GM18909 (cell line): Measurements from ENCODE around the gene ABCA8.

Source experiments
- ATAC-seq: cut with Tn5 transposase; IDR thresholded peaks from one replicate; pipeline ENCODE4 v1.9.1; 2021; ENCODE audit warnings: mild to moderate bottlenecking; ENCODE audit not compliant: unreplicated experiment, poor library complexity

The ABCA8 gene

GRCh38 chr17:68943123-68943811 is 11.9 kb downstream of the ABCA8 start:
- no peak for ATAC-seq

GRCh38 chr17:68942389-68942788 is 12.8 kb downstream of the ABCA8 start:
- no peak for ATAC-seq

GRCh38 chr17:68941761-68942160 is 13.4 kb downstream of the ABCA8 start:
- ATAC-seq: no peak

GRCh38 chr17:68939195-68939594 is 16.0 kb downstream of the ABCA8 start:
- ATAC-seq: no peak

GRCh38 chr17:68937890-68938514 is 17.2 kb downstream of the ABCA8 start:
- ATAC-seq: no peak

DNA sequence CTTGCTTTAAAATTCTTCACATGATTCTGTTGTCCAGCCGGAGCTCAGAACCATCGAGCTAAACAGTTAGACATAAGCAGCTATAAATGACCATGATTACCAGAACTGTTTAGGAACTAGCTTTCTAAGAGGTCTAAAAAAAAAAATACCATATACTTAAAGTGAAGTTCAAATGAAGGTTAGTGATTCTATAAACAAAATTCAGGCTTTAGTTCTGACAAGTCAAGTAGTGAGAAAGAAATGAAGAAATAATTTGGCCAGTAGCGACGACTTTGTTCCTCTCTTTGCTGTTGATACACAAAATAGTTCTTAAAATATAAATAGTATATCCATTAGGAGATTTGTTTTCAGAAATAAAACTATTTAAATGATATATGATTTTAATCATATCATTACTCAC is 27.7 kb downstream of the ABCA8 start:
- no peak for ATAC-seq

DNA sequence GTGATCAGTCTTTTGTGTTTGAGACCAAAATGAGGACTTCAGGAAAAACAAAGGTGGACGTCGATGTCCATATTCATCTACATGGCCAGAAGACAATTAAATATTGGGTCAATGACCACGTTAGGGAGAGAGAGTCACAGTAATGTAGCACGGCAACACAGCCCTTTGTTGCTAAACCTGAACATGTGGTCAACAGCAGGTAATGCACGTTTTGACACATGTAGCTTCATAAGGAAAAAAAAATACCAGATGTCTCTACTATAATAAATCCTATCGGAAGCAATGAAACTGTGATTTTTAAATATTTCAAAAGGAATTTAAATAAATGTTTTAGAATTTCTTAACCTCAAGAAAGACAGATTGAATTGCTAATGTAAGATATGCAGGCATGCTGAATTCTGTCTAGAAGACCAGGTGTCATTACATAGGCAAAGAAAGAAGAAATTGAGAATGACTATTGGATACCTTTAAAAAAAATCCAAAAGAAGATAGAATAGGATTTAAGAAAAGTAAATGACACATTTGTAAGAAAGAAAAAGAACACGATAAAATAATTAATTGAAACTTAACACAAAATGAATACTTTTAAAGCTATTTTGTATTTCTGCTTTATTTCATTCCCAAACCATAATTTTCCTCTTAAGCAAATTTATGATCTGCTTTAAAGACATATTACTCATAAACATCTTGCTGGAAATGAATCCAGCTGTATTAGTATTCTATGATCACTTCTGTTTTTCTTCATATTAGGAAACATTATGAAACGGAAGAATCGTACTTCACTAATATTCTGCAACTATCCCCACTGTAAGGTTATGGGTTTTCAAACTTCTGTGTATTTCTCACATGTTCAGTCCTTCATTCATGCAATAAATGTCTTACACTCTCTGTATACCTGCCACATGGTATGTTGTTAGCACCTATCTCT is 30.1 kb downstream of the ABCA8 start:
- ATAC-seq: no peak

DNA sequence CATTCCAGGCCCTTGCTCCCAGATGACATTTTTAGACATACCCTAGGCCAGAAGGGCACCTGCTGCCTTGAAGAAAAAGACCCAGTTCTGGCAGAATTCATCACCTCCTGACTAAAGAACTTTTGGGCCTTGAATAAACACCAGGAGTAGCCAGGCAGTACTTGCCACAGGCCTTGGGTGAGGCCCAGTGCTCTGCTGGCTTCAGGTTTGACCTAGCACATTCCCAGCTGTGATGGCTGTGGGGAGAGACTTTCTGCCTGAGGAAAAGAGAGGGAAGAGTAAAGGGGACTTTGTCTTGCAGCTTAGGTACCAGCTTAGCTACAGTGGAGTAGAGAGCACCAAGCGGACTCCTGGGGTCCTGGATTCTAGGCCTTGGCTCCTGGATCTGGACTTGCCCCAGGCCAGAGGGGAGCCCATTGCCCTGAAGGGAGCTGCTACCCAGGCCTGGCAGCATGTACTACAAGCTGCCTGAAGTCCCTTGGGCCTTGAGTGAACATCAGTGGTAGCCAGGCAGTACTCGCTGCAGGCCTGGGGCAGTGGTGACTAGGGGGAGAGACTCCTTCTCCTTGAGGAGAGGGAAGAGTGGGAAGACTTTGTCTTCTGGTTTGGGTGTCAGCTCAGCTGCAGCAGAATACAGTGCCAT is 44.3 kb downstream of the ABCA8 start:
- no peak for ATAC-seq

DNA sequence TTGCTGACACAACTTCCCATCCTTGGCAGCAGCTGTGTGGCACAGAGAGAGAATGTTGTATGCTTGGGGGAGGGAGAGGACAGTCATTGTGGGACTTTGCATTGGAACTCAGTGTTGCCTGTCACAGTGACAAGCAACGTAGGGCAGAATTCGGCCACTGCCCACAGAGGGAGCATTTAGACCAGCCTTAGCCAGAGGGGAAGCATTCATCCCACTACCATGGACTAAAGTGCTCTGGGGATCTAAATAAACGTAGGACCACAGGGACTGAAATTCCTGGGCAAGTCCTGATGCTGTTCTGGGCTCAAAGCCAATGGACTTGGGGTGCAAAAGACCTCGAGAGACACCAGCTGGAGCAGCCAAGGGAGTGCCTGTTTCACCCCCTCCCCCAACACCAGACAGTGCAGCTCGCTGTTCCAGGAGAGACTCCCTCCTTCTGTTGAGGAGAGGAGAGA is 44.9 kb downstream of the ABCA8 start:
- ATAC-seq: no peak

GRCh38 chr17:68909066-68909465 is 46.1 kb downstream of the ABCA8 start:
- ATAC-seq: peak; percentile 50

- peak; percentile 57 for ATAC-seq
Measured at GRCh38 chr17:68908045-68908444, 47.1 kb downstream of the ABCA8 start.

- no peak for ATAC-seq
Measured at GRCh38 chr17:68906638-68907037, 48.6 kb downstream of the ABCA8 start.

DNA sequence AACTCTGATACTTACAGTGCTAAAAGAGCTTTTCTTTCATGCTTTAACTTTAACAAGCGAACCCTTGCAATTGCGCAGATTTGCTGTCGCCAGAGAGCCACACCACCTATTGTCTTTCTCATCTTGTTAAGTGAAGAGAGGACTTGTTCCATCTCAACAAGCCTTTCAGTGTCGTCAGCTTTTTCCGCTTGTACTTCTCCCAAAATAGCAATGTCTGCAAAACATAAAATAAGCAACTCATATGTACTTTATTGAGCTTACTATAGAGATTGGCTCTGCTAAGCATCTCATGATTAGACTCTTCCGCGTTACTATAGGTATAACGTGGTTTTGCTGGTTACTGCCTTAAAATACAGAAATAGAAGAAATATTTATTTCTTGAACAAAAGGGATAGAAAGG is 51.9 kb downstream of the ABCA8 start:
- no peak for ATAC-seq

GRCh38 chr17:68897557-68897956 is 57.6 kb downstream of the ABCA8 start:
- no peak for ATAC-seq

- no peak for ATAC-seq
Measured at GRCh38 chr17:68892658-68893057, 62.5 kb downstream of the ABCA8 start.

GRCh38 chr17:68892193-68892592 is 63.0 kb downstream of the ABCA8 start:
- no peak for ATAC-seq

DNA sequence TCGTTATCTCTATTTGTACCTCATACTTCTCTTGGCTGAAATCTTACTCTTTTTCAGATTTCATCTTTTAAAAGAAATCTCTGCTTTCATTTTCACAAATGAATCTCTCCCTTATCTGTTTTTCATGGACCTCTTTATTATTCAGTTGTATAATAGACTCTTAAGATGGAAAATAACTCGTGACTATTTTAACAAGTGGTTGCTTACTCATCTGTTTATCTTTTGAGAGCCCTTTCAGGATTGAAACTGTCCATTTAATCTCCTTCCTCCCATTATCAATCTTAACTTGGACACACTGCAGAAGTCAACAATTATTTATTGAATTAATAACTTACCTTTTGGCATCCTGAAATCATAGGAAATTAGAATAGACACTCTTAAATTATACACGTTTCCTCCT is 68.8 kb downstream of the ABCA8 start:
- ATAC-seq: no peak

- ATAC-seq: no peak
Measured at GRCh38 chr17:68884888-68885287, 70.3 kb downstream of the ABCA8 start.

GRCh38 chr17:68878226-68878885 is 76.8 kb downstream of the ABCA8 start:
- no peak for ATAC-seq

- ATAC-seq: no peak
Measured at GRCh38 chr17:68871447-68871846, 83.7 kb downstream of the ABCA8 start.
